ENCODE data around the gene FBXO38.

The FBXO38 gene

GRCh38 chr5:148393390-148393741 is 9.6 kb downstream of the FBXO38 start (continued):
- TF ChIP-seq ZNF548 (tag by site-specific recombination; IDR thresholded peaks at IDR 0.05): no peak
- TF ChIP-seq OSR2 (tag by site-specific recombination; IDR thresholded peaks at IDR 0.05): 0 out of 2 replicates have a peak, but pooled peaks have one; percentile 36
- TF ChIP-seq, protein P1, sequence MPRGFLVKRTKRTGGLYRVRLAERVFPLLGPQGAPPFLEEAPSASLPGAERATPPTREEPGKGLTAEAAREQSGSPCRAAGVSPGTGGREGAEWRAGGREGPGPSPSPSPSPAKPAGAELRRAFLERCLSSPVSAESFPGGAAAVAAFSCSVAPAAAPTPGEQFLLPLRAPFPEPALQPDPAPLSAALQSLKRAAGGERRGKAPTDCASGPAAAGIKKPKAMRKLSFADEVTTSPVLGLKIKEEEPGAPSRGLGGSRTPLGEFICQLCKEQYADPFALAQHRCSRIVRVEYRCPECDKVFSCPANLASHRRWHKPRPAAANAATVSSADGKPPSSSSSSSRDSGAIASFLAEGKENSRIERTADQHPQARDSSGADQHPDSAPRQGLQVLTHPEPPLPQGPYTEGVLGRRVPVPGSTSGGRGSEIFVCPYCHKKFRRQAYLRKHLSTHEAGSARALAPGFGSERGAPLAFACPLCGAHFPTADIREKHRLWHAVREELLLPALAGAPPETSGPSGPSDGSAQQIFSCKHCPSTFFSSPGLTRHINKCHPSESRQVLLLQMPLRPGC (tag by site-specific recombination; IDR thresholded peaks at IDR 0.05): no peak
- TF ChIP-seq ZNF366 (tag by site-specific recombination; conservative IDR thresholded peaks at IDR 0.05): no peak
- TF ChIP-seq ZNF423 (tag by site-specific recombination; IDR thresholded peaks at IDR 0.05): no peak
- no peak for TF ChIP-seq ZNF223 (tag by site-specific recombination; IDR thresholded peaks at IDR 0.05)
- TF ChIP-seq ZNF350 (tag by site-specific recombination; IDR thresholded peaks at IDR 0.05): no peak
- TF ChIP-seq ZNF843 (tag by site-specific recombination; IDR thresholded peaks at IDR 0.05): no peak
- TF ChIP-seq KLF9 (tag by site-specific recombination; IDR thresholded peaks at IDR 0.05; ENCODE audit: low read depth): no peak
- no peak for TF ChIP-seq GLIS1 (tag by site-specific recombination; IDR thresholded peaks at IDR 0.05)
- TF ChIP-seq ZNF239 (tag by site-specific recombination; IDR thresholded peaks at IDR 0.05): no peak
- no peak for TF ChIP-seq ZBTB11 (tag by site-specific recombination; conservative IDR thresholded peaks at IDR 0.05; ENCODE audit: low read depth)
- TF ChIP-seq, protein P2, sequence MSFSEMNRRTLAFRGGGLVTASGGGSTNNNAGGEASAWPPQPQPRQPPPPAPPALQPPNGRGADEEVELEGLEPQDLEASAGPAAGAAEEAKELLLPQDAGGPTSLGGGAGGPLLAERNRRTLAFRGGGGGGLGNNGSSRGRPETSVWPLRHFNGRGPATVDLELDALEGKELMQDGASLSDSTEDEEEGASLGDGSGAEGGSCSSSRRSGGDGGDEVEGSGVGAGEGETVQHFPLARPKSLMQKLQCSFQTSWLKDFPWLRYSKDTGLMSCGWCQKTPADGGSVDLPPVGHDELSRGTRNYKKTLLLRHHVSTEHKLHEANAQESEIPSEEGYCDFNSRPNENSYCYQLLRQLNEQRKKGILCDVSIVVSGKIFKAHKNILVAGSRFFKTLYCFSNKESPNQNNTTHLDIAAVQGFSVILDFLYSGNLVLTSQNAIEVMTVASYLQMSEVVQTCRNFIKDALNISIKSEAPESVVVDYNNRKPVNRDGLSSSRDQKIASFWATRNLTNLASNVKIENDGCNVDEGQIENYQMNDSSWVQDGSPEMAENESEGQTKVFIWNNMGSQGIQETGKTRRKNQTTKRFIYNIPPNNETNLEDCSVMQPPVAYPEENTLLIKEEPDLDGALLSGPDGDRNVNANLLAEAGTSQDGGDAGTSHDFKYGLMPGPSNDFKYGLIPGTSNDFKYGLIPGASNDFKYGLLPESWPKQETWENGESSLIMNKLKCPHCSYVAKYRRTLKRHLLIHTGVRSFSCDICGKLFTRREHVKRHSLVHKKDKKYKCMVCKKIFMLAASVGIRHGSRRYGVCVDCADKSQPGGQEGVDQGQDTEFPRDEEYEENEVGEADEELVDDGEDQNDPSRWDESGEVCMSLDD (tag by site-specific recombination; IDR thresholded peaks at IDR 0.05): no peak
- TF ChIP-seq ZNF114 (tag by site-specific recombination; IDR thresholded peaks at IDR 0.05): no peak
- no peak for TF ChIP-seq ZNF426 (tag by site-specific recombination; IDR thresholded peaks at IDR 0.05)
- TF ChIP-seq, protein P3, sequence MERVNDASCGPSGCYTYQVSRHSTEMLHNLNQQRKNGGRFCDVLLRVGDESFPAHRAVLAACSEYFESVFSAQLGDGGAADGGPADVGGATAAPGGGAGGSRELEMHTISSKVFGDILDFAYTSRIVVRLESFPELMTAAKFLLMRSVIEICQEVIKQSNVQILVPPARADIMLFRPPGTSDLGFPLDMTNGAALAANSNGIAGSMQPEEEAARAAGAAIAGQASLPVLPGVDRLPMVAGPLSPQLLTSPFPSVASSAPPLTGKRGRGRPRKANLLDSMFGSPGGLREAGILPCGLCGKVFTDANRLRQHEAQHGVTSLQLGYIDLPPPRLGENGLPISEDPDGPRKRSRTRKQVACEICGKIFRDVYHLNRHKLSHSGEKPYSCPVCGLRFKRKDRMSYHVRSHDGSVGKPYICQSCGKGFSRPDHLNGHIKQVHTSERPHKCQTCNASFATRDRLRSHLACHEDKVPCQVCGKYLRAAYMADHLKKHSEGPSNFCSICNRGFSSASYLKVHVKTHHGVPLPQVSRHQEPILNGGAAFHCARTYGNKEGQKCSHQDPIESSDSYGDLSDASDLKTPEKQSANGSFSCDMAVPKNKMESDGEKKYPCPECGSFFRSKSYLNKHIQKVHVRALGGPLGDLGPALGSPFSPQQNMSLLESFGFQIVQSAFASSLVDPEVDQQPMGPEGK (tag by site-specific recombination; IDR thresholded peaks at IDR 0.05): no peak

GRCh38 chr5:148394587-148395019 is 10.8 kb downstream of the FBXO38 start:
- Histone ChIP-seq H3K27ac (ENCODE audit: extremely low read depth, low read depth, low read length) (no peak overlapping the region), H3K36me3 (ENCODE audit: control insufficient read depth in 2 of 2, insufficient read depth in 1 of 2, low read length in 2 of 2) (peaks cover 11 to 38% of the 10 kb centered on the region in 2 experiments), H3K9me3 (ENCODE audit: control insufficient read depth, insufficient read depth, low read depth, low read length) (no peaks in the 10 kb centered on the region), H3K4me3 (ENCODE audit: low read depth, low read length) (no peak overlapping the region), H3K4me1 (ENCODE audit: control insufficient read depth, insufficient read depth, low read length) (peaks cover 20% of the 10 kb centered on the region; the same call in 1 of the 2 replicates)
- TF ChIP-seq ZNF660 (tag by site-specific recombination; IDR thresholded peaks at IDR 0.05) (no peak), ZNF629 (tag by site-specific recombination; IDR thresholded peaks at IDR 0.05) (no peak), ZNF350 (tag by site-specific recombination; IDR thresholded peaks at IDR 0.05) (no peak), YY1 (tag by site-specific recombination; IDR thresholded peaks at IDR 0.05) (no peak), ZNF76 (tag by site-specific recombination; IDR thresholded peaks at IDR 0.05; ENCODE audit: borderline replicate concordance, low read depth) (no peak), ZNF155 (tag by site-specific recombination; IDR thresholded peaks at IDR 0.05) (no peak), ZNF585B (tag by site-specific recombination; IDR thresholded peaks at IDR 0.05) (no peak), ZNF404 (tag by site-specific recombination; IDR thresholded peaks at IDR 0.05) (no peak), ZNF610 (tag by site-specific recombination; IDR thresholded peaks at IDR 0.05; ENCODE audit: borderline replicate concordance) (no peak), ZSCAN23 (tag by site-specific recombination; IDR thresholded peaks at IDR 0.05) (no peak), ZNF239 (tag by site-specific recombination; IDR thresholded peaks at IDR 0.05) (no peak)
- CTCF ChIA-PET: interaction anchor here (1.3 to 2.2 kb wide), 2 partner anchors 20 to 50 kb away, joined by 3 to 9 read pairs; no protein-coding TSS in a partner anchor
- POLR2A ChIA-PET: no interaction called here
